ENCODE data around the gene CBX6. TPM values are rescaled to one million over a fixed set of nuclear protein-coding genes. Genes with fewer than 3 reads are reported as not detected.

CBX6 gene
- total and polyA plus RNA-seq, 2 experiments from 2014 or later = 51.9 to 52.1 TPM

GRCh38 chr22:38867124-38867455 lies 4.9 kb downstream of the CBX6 start:
- TF ChIP-seq EZH2 (IDR thresholded peaks at IDR 0.05; ENCODE audit: insufficient read depth, poor library complexity, severe bottlenecking) = no peak
- Histone ChIP-seq H3K9me3 (ENCODE audit: low read depth) (no peaks in the 10 kb centered on the region), H3K79me2 (ENCODE audit: insufficient read depth) (peaks cover 9% of the 10 kb centered on the region), H4K20me1 (ENCODE audit: insufficient read depth) (no peaks in the 10 kb centered on the region), H3K4me1 (ENCODE audit: insufficient read depth) (peaks cover 10% of the 10 kb centered on the region), H3K4me3 (no peak overlapping the region), H3K4me2 (ENCODE audit: unreplicated experiment) (no peak overlapping the region), H3K27ac (no peak overlapping the region), H3K36me3 (ENCODE audit: low read depth) (no peaks in the 10 kb centered on the region), H3F3A (ENCODE audit: insufficient read depth) (no peaks in the 10 kb centered on the region), H3K27me3 (replicated peaks; ENCODE audit: insufficient read depth) (no peaks in the 10 kb centered on the region), H2AFZ (no peak overlapping the region), H3K9me2 (ENCODE audit: insufficient read depth) (no peaks in the 10 kb centered on the region), H3K9ac (no peak overlapping the region)
- 85 to 92% methylated on average over 8 to 13 of the region's 13 CpGs for WGBS, 2 experiments (ENCODE audit: low coverage in 1 of 2, low lambda C conversion rate in 2 of 2, missing lambda C conversion rate in 2 of 2)
- no peak for DNase-seq
- in situ Hi-C loops (cut with MboI) = no loop called here

GRCh38 chr22:38866399-38867123 lies 5.5 kb downstream of the CBX6 start:
- H3K9me2 ChIP-seq (ENCODE audit: insufficient read depth) = no peaks in the 10 kb centered on the region
- no peaks in the 10 kb centered on the region for H4K20me1 ChIP-seq (ENCODE audit: insufficient read depth)
- WGBS, 2 experiments (ENCODE audit: low coverage in 1 of 2, low lambda C conversion rate in 2 of 2, missing lambda C conversion rate in 2 of 2) = 89 to 92% methylated on average over 36 to 75 of the region's 75 CpGs
- H3K9ac ChIP-seq = no peak overlapping the region
- no peaks in the 10 kb centered on the region for H3K9me3 ChIP-seq (ENCODE audit: low read depth)
- no peak for TF ChIP-seq EZH2phosphoT487 (IDR thresholded peaks at IDR 0.05; ENCODE audit: insufficient read depth, low read depth)
- no peak for TF ChIP-seq EZH2 (IDR thresholded peaks at IDR 0.05; ENCODE audit: insufficient read depth, poor library complexity, severe bottlenecking)
- peaks cover 10% of the 10 kb centered on the region for H3K4me1 ChIP-seq (ENCODE audit: insufficient read depth)
- peaks cover 9% of the 10 kb centered on the region for H3K79me2 ChIP-seq (ENCODE audit: insufficient read depth)
- no peak overlapping the region for H3K4me2 ChIP-seq (ENCODE audit: unreplicated experiment)
- H3K27ac ChIP-seq = no peak overlapping the region
- in situ Hi-C loops (cut with MboI) = no loop called here
- no peaks in the 10 kb centered on the region for H3F3A ChIP-seq (ENCODE audit: insufficient read depth)
- no peak overlapping the region for H3K4me3 ChIP-seq
- H3K27me3 ChIP-seq (replicated peaks; ENCODE audit: insufficient read depth) = no peaks in the 10 kb centered on the region
- no peak for DNase-seq
- H3K36me3 ChIP-seq (ENCODE audit: low read depth) = no peaks in the 10 kb centered on the region
- no peak overlapping the region for H2AFZ ChIP-seq

GRCh38 chr22:38866024-38866398 lies 6.0 kb downstream of the CBX6 start:
- Histone ChIP-seq H3K27ac (no peak overlapping the region), H3K36me3 (ENCODE audit: low read depth) (no peaks in the 10 kb centered on the region), H3F3A (ENCODE audit: insufficient read depth) (no peaks in the 10 kb centered on the region), H3K79me2 (ENCODE audit: insufficient read depth) (peaks cover 6% of the 10 kb centered on the region), H3K27me3 (replicated peaks; ENCODE audit: insufficient read depth) (no peaks in the 10 kb centered on the region), H3K4me2 (ENCODE audit: unreplicated experiment) (no peak overlapping the region), H3K9me2 (ENCODE audit: insufficient read depth) (no peaks in the 10 kb centered on the region), H4K20me1 (ENCODE audit: insufficient read depth) (no peaks in the 10 kb centered on the region), H3K9ac (no peak overlapping the region), H3K4me1 (ENCODE audit: insufficient read depth) (peaks cover 10% of the 10 kb centered on the region), H3K4me3 (no peak overlapping the region), H3K9me3 (ENCODE audit: low read depth) (no peaks in the 10 kb centered on the region), H2AFZ (no peak overlapping the region)
- 90 to 94% methylated on average over 9 to 14 of the region's 15 CpGs for WGBS, 2 experiments (ENCODE audit: low coverage in 1 of 2, low lambda C conversion rate in 2 of 2, missing lambda C conversion rate in 2 of 2)
- no peak for TF ChIP-seq EZH2 (IDR thresholded peaks at IDR 0.05; ENCODE audit: insufficient read depth, poor library complexity, severe bottlenecking)
- no peak for TF ChIP-seq EZH2phosphoT487 (IDR thresholded peaks at IDR 0.05; ENCODE audit: insufficient read depth, low read depth)
- in situ Hi-C loops (cut with MboI) = no loop called here
- no peak for DNase-seq

GRCh38 chr22:38865201-38866023 lies 6.6 kb downstream of the CBX6 start:
- Histone ChIP-seq H3K27ac (no peak overlapping the region), H3K9me2 (ENCODE audit: insufficient read depth) (no peaks in the 10 kb centered on the region), H2AFZ (no peak overlapping the region), H4K20me1 (ENCODE audit: insufficient read depth) (no peaks in the 10 kb centered on the region), H3K79me2 (ENCODE audit: insufficient read depth) (peaks cover under 1% of the 10 kb centered on the region; the same call in 1 of the 2 replicates), H3K36me3 (ENCODE audit: low read depth) (no peaks in the 10 kb centered on the region), H3K4me1 (ENCODE audit: insufficient read depth) (peaks cover 5% of the 10 kb centered on the region), H3K9me3 (ENCODE audit: low read depth) (no peaks in the 10 kb centered on the region), H3K4me2 (ENCODE audit: unreplicated experiment) (no peak overlapping the region), H3K9ac (0 out of 2 replicates have a peak overlapping the region, but pooled peaks have one; percentile 44), H3K4me3 (no peak overlapping the region), H3F3A (ENCODE audit: insufficient read depth) (no peaks in the 10 kb centered on the region), H3K27me3 (replicated peaks; ENCODE audit: insufficient read depth) (no peaks in the 10 kb centered on the region)
- in situ Hi-C loops (cut with MboI) = no loop called here
- WGBS, 2 experiments (ENCODE audit: low coverage in 1 of 2, low lambda C conversion rate in 2 of 2, missing lambda C conversion rate in 2 of 2) = 75 to 78% methylated on average over 19 to 20 of the region's 20 CpGs
- DNase-seq = no peak
- no peak for TF ChIP-seq EZH2phosphoT487 (IDR thresholded peaks at IDR 0.05; ENCODE audit: insufficient read depth, low read depth)
- TF ChIP-seq EZH2 (IDR thresholded peaks at IDR 0.05; ENCODE audit: insufficient read depth, poor library complexity, severe bottlenecking) = no peak
